Measurements from ENCODE around the gene ATG14.
"Not testable (repeated sequence)": the region's sequence is repeated elsewhere in the genome, so short reads cannot be mapped to it uniquely, and the experiment has no call there.

ATG14 gene

DNA sequence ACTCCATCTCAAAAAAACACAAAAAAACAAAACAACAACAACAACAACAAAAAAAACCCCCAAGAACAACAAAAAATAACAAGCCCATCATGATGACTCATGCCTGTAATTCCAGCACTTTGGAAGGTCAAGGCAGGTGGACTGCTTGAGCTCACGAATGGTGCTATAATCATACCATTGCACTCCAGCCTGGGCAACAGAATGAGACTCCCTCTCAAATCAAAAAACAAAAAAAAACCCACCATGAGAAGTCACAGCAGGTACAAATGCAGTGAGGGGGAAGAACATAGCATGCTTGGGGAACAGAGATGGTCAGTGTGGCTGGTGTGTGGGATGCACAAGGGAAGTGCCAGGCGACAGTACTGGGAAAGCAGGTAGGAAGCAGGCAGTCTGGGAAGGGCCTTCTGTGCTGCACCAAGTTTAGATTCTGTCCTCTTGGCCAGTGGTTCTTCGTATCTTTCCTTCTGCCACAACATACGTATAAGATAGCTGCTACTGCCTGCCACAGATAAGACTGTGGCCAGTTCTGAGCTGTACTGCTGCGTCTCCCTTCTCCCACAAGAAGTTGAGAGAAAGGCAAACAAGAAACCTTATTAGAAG lies 28.0 kb downstream of the ATG14 start:
- DNase-seq, result no peak

DNA sequence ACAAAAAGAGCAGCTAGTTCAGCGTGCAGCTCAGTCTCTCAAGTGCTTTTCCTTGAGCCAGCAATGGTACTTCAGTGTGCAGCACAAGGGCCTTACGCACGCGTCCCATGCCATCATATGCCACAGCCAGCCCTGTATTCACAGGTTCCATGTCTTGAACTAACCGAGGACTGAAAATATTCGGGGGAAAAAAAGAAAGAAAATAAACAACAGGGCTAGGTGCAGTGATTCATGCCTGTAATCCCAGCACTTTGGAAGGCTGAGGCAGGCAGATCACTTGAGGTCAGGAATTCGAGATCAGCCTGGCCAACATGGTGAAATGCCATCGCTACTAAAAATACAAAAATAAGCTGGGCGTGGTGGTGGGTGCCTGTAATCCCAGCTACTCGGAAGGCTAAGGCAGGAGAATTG lies 28.6 kb downstream of the ATG14 start:
- not testable (repeated sequence) for DNase-seq

DNA sequence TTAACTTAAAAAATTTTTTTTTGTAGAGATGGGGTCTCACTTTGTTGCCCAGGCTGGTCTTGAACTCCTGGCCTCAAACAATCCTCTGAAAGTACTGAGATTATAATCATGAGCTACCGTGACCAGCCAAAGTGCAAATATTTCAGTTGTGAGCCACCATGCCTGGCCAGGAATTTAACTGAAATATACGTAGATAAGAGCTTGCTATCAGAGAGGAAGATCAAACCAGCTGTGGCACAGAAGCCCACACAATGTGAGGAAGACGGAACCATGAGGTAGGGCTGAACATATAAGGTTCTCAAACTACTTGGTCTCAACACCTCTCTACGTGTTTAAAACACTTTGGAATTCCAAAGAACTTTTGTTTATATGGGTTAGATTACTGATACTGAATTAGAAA lies 29.1 kb downstream of the ATG14 start:
- DNase-seq, result no peak

- no peak for DNase-seq
Observed at GRCh38 chr14:55381561-55381960, 30.1 kb downstream of the ATG14 start.

DNA sequence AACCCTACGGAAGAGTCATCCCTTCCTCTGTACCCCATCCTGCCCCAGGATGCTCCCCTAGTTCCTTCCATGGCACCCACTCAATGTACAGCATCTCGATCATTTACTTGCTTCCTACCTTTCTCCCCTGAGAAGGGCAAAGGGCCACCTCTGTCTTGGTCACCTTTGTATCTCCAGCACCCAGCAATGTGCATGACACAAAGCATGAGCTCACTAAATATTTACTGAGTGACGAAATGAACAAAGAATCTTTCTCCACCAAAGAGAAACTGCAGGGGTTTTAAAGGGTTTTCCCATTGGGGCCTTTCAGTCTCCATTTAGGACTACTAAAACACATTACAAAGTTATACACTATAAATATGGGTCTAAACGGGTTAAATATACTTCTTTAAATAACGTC lies 30.6 kb downstream of the ATG14 start:
- no peak for DNase-seq

DNA sequence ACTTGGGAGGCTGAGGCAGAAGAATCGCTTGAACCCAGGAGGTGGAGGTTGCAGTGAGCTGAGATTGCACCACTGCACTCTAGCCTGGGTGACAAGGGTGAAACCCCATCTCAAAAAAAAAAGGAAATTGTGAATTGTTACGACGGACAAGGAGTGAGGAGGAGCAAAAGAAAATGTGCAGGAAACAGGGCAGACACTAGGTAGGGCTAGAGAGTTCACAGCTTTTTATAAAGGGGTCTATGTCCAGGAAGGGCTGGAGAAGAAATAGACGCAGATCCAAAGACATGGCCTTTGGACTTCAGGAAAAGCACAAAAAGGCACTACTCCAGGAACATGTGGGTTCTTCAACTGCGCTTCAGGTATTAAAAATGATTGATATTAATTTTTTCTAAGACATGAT lies 34.4 kb downstream of the ATG14 start:
- no peak for DNase-seq

GRCh38 chr14:55374771-55375170 lies 36.9 kb downstream of the ATG14 start:
- DNase-seq, result no peak

DNA sequence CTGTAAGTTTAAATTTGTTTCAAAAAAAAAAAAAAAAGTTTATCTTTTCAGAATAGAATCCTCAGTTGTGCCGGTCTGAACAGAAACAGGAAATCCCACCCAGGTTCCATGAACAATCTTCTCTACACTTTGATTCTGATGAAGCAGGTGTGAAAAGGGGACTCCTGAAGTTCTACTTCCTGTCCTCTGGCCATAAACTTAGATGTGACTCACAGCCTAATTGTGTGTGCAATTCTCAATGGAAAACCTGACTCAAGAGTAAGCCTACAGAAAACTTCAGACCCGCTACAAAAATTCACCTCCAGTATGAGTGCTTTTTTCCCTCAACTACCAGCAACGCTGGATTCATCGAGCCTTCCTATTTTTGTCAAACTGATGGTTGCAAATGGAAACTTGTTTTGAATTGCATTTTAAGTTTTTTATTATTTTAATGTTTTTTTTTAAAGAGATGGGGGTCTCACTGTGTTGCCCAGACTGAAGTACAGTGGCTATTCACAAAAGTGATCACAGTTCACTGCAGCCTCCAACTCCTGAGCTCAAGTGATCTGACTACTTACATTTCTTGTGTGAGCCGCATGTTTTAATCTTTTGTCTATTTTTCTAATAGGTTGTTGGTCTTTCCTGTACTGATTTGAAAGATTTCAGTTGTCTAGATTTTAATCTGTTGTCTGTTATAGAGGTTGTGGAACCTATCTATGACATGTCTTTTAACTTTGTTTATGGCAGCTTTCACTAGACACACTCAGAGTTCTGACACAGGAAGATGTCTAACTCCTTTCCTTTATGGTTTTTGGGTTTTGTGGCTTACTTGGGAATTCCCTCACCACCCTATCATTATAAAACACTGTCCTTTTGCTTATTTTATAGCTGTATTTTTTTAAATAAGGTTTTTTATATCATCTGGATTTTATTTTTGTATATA lies 37.6 kb downstream of the ATG14 start:
- DNase-seq, result no peak

DNA sequence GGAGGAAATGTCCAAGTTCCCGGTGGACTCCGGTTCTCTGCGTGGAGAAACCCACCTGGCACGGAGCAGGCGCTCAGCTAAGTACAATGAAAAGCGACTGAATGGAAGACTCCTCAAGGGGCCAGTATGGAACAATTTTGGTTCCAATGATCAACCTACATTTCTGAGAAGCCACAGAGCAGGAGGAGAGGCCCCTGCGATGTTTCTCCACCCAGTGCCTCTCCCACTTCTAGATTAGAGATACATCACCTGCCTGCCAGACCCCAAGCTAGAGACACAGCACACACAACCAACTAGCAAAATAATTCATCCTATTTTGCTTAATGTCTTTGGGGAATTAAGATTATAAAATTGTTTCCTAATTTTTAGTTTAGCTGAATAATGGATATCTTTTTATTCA lies 38.8 kb downstream of the ATG14 start:
- DNase-seq, result no peak

GRCh38 chr14:55372423-55372822 lies 39.2 kb downstream of the ATG14 start:
- no peak for DNase-seq

- DNase-seq, result no peak
Observed at GRCh38 chr14:55370883-55371455, 40.7 kb downstream of the ATG14 start.

DNA sequence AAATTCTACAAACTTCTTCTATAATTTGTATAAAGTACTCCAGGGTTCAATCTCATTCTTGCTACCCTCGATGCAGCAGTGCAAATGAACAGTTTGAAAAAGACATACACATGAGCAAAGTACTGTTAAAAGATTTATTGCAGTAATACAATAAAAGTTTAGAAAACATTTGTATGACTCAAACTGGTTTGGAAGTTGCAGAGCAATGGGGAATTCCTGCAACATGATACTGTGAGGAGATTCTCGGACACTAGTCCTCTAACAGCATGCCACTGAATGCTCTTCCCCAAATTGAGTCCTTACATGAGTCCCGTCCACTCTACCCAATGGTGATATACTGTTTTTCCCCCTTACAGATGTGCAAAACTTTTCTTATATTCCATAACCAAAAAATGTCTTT lies 45.4 kb downstream of the ATG14 start:
- DNase-seq, result no peak

- DNase-seq, result no peak
Observed at GRCh38 chr14:55361190-55361589, 50.4 kb downstream of the ATG14 start.

- no peak for DNase-seq
Observed at GRCh38 chr14:55359307-55359706, 52.3 kb downstream of the ATG14 start.

GRCh38 chr14:55356913-55357312 lies 54.7 kb downstream of the ATG14 start:
- DNase-seq, result no peak

GRCh38 chr14:55355922-55356321 lies 55.7 kb downstream of the ATG14 start:
- no peak for DNase-seq

DNA sequence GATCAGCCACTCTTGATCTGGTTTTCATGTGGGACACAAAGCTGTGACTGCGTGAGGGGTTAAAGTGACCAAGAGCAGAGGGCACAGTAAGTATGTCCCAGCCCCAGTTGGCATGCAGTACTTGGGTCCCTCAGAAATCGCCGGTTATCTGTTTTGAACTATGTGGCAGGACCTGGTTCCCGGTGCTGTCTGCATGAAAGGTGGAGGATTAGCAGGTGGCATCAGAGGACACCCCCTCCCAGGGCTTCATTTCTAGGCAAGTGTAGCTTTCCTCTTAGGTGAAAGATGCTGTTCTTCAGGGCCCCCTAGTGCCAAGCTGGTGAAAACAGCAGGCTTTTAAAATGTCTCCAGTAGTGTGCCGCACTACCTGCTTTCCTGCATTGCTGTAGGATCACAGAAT lies 57.1 kb downstream of the ATG14 start:
- peak; percentile 43 for DNase-seq

DNA sequence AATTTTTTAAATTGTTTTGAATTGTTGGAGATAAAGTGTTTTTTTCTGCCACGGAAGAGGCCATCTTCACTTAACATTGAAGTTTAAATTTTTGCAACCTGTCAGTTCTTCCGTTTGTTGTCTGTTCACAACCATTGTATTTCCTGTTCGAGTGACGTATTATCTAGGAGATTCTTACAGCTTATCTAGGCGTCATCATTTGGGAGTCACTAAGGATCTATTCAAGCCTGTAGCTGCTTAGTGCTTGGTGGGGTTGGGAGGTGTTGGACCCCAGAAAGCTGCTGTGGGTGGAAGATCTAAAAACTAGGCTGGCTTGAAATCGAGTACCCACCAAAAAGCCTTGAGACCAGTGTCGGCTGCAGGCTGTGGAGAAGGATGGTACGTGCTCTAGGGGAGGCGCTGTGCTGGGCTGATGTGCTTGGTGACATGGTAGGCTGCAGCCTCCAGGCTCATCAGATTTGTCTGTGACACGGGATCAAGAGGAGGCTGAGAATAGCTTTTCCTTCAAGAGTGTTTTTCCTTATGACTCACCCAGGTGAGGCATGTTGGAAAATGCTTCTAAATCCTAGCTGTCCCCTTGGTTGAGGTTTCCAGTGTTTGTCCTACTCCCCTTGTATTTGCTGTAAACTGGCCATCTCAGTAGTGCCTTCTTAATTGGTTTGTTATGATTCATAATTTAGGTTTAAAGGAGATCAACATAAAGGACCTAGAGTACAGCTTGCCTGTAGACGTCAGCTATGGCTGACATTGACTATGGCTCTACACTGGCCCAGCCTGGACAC lies 57.8 kb downstream of the ATG14 start:
- no peak for DNase-seq

DNA sequence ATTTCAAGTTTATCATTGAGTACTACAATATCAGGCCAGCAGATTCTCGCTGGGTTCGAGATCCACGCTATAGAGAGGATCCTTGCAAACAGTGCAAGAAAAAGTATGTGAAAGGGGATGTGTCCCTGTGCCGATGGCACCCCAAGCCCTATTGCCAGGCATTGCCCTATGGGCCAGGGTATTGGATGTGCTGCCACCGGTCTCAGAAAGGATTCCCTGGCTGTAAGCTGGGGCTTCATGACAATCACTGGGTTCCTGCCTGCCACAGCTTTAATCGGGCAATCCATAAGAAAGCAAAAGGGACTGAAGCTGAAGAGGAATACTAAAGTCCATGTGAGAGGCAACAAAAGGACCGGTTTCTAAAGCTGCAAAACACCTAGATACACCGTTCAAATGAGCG lies 59.4 kb downstream of the ATG14 start:
- DNase-seq, result no peak

GRCh38 chr14:55351111-55351510 lies 60.5 kb downstream of the ATG14 start:
- no peak for DNase-seq

DNA sequence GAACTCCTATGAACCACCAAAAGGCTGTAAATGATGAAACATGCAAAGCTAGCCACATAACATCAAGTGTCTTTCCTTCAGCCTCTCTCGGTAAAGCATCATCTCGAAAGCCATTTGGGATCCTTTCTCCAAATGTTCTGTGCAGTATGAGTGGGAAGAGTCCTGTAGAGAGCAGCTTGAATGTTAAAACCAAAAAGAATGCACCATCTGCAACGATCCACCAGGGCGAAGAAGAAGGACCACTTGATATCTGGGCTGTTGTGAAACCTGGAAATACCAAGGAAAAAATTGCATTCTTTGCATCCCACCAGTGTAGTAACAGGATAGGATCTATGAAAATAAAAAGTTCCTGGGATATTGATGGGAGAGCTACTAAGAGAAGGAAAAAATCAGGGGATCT lies 61.2 kb downstream of the ATG14 start:
- DNase-seq, result no peak

DNA sequence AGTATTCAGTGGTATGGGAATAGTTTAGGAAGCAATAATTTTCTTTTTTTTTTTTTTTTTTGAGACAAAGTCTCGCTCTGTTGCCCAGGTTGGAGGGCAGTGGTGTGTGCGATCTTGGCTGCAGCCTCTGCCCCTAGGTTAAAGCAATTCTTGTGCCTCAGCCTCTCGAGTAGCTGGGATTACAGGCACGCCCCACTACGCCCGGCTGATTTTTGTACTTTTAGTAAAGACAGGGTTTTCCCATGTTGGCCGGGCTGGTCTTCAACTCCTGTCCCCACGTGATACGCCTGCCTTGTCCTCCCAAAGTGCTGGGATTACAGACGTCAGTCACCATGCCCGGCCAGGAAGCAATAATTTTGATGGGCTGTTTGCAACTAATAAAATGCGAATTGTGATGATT lies 62.1 kb downstream of the ATG14 start:
- DNase-seq, result no peak

DNA sequence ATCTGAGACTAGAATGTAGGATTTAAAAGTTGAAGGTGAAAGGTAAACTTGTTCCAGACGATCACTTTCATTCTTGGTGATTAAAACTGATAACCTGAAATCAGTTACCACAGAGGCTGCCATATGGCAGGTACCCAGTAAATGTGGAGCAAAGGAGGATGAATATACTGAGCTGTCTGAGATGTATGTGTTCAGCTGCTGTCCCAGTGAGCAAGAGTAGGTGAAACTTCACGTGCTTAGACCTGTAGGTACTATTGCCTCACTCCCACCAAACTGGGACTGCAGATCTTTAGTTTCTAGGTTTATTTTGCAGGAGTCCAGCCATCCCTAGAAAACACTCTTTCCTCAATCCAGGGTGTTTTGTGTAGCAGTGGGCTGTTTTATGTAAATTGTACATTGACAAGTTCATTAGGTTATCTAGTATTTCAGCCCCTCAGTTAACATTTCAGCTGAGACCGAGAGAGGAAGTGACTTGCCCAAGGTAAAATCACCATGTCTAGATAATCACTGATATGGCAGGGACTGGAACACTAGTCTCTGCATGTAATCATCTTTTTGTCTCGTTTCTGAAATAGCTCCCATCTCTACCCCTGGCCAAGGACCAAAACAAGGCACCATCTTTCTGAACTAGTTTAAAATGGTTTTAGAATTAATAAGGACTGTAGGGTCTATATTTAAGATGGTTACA lies 62.7 kb downstream of the ATG14 start:
- no peak for DNase-seq

Measured in retina (tissue), 1 donor.